DND-41 (cell line): ENCODE data around the gene ENSA.

Experiments
- ATAC-seq: fragments of 200-7000 bp; cut with Tn5 transposase; 3 replicates; pipeline ENCODE4 v1.9.1; 2021; ENCODE audit warnings: low read depth; ENCODE audit not compliant: insufficient read depth
- DNase-seq: peaks from one replicate; pipeline ENCODE4 v3.0.0-alpha.2; 2020
- H2AFZ ChIP-seq: 2 replicates; pipeline ENCODE4 v1.6.0; 2012; ENCODE audit warnings: low read depth, low read length
- H3K27ac ChIP-seq: 2 replicates; pipeline ENCODE4 v1.5.1; 2012; ENCODE audit warnings: low read length, inconsistent platforms
- H3K27me3 ChIP-seq: fragments of 200-600 bp; sonication (generic); 2 replicates; pipeline ENCODE4 v1.6.0; 2012; ENCODE audit warnings: low read length, mild to moderate bottlenecking, inconsistent platforms; ENCODE audit not compliant: insufficient read depth, poor library complexity
- H3K36me3 ChIP-seq: 2 replicates; pipeline ENCODE4 v1.5.1; 2012; ENCODE audit warnings: low read length, inconsistent platforms; ENCODE audit not compliant: insufficient read depth
- H3K4me1 ChIP-seq: 2 replicates; pipeline ENCODE4 v1.5.1; 2012; ENCODE audit warnings: mild to moderate bottlenecking, low read length; ENCODE audit not compliant: insufficient read depth
- H3K4me2 ChIP-seq: 2 replicates; pipeline ENCODE4 v1.6.0; 2012; ENCODE audit warnings: mild to moderate bottlenecking, moderate library complexity, low read length, inconsistent platforms; ENCODE audit not compliant: insufficient read depth
- H3K4me3 ChIP-seq, 2 experiments: fragments of 200-600 bp in 1 of 2; shearing (Covaris generic) in 1 of 2; 2 replicates each; pipeline ENCODE4 v1.5.1; 2012 to 2016; ENCODE audit warnings: inconsistent platforms in 2 of 2, low read length in 2 of 2, mild to moderate bottlenecking in 2 of 2, low read depth in 1 of 2, moderate library complexity in 1 of 2
- H3K79me2 ChIP-seq: 2 replicates; pipeline ENCODE4 v1.6.0; 2012; ENCODE audit warnings: low read length, inconsistent platforms; ENCODE audit not compliant: insufficient read depth
- H3K9ac ChIP-seq: 2 replicates; pipeline ENCODE4 v1.6.0; 2012; ENCODE audit warnings: low read depth, mild to moderate bottlenecking, inconsistent platforms, low read length, moderate library complexity
- H3K9me3 ChIP-seq: 2 replicates; pipeline ENCODE4 v1.5.1; 2012; ENCODE audit warnings: low read length, moderate library complexity, mild to moderate bottlenecking, inconsistent platforms; ENCODE audit not compliant: insufficient read depth, severe bottlenecking
- H4K20me1 ChIP-seq: 2 replicates; pipeline ENCODE4 v1.6.0; 2012; ENCODE audit warnings: low read length; ENCODE audit not compliant: insufficient read depth
- EZH2 ChIP-seq: IDR thresholded peaks from 3 replicates; pipeline ENCODE4 v1.6.1; 2012; ENCODE audit warnings: borderline replicate concordance, low read depth, mild to moderate bottlenecking, moderate library complexity, low read length, inconsistent platforms; ENCODE audit not compliant: severe bottlenecking
- TF ChIP-seq, protein P1 (sequence below): IDR thresholded peaks from 2 replicates; pipeline ENCODE4 v1.5.1; 2012; ENCODE audit warnings: borderline replicate concordance, low read length, moderate library complexity, mild to moderate bottlenecking; ENCODE audit not compliant: poor library complexity, severe bottlenecking; ENCODE audit errors: extremely low read depth

Gene ENSA

DNA sequence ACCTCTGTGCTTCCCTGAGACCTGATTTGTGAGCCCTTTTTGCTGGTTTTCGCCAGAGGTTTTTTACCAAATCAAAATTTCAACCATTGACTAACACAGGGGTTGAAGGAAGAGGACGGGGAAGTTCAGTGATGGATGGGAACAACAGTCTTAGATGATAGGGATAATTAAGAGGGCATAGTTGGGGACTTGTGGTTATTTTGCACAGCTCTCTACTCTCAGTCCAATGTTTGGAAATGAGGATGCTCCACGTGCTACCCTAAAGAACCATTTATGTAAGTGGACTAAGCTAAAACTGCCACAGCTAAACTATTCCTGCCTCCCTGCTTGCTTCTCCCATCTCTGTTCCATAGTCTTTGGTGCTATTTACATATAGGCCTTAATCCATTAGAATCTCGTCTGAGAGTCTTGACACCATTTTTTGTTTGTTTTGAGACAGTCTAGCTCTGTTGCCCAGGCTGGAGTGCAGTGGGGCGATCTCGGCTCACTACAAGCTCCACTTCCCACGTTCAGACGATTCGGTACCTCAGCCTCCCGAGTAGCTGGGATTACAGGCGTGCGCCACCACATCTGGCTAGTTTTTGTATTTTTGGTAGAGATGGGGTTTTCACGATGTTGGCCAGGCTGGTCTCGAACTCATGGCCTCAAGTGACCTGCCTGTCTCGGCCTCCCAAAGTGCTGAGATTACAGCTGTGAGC, 49.3 kb downstream of the ENSA start:
- peak overlapping the region; percentile 80 for H2AFZ ChIP-seq
- no peak for DNase-seq
- peaks cover 45% of the 10 kb centered on the region for H3K79me2 ChIP-seq

DNA sequence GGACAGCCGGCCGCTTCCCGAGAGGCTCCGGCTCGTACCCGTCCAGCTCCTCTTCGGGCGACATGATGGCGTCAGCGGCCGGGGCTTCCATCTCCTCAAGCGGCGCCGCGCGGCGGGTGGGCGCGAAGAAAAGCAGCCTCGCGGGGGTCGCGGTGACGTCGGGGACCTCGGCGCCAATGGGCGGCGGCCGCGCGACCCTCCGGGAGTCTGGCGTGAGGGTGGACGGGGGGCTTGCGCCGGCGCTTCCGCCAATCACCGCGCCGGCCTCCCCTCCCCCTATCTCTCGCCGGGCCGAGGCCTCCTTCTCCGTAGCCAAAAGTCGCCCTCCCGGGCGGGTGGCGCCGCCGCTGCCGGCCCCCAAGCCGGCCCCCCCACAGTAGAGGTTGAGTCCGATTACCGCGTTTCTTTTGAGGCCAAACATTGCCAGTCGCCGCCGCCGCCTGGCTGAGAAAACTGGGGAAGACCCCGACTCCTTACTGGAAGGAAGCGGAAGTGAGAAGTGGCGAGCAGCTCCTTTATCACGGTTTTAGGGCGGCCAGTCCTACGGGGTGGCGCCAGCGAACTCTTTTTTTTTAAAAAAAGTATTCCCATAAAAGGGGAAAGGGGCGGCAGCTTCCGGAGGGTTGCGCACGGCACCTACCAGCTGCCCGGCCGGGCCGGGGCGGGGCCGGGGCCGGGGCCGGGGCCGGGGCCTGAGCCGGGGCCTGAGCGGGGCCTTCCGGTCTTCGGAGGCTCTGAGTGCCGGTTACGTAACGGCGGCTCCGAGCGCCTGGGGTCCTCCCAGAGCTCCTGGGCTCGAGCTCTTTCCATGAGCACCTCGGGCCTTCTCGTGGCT, 50.1 kb downstream of the ENSA start, which contains the start of gene MCL1:
Gene MCL1, minus strand, starts transcription at position 501 of the 835 bp plus-strand sequence. Its CDS starts 80 bp downstream, at position 421.
- peak within 1 kb of the TSS; percentile 80 for H2AFZ ChIP-seq
- no peaks in the 10 kb centered on the region for H3K9me3 ChIP-seq
- H3K4me1 ChIP-seq, result peaks cover 42% of the 10 kb centered on the region

More for the DNA sequence above, 49.3 kb downstream of the ENSA start:
- peak overlapping the region; percentile 82 for H3K27ac ChIP-seq
- H3K9me3 ChIP-seq, result no peaks in the 10 kb centered on the region
- peak; percentile 6; the same call in 2 of the 3 replicates for ATAC-seq
- H3K4me3 ChIP-seq, result peak overlapping the region; percentile 78 to 83; a peak in 3 of 4 replicates
- peak overlapping the region; percentile 84 for H3K4me2 ChIP-seq
- peaks cover 34% of the 10 kb centered on the region for H3K4me1 ChIP-seq
- peaks cover 40% of the 10 kb centered on the region for H3K36me3 ChIP-seq
- peaks cover 41% of the 10 kb centered on the region for H4K20me1 ChIP-seq
- TF ChIP-seq, protein P1, sequence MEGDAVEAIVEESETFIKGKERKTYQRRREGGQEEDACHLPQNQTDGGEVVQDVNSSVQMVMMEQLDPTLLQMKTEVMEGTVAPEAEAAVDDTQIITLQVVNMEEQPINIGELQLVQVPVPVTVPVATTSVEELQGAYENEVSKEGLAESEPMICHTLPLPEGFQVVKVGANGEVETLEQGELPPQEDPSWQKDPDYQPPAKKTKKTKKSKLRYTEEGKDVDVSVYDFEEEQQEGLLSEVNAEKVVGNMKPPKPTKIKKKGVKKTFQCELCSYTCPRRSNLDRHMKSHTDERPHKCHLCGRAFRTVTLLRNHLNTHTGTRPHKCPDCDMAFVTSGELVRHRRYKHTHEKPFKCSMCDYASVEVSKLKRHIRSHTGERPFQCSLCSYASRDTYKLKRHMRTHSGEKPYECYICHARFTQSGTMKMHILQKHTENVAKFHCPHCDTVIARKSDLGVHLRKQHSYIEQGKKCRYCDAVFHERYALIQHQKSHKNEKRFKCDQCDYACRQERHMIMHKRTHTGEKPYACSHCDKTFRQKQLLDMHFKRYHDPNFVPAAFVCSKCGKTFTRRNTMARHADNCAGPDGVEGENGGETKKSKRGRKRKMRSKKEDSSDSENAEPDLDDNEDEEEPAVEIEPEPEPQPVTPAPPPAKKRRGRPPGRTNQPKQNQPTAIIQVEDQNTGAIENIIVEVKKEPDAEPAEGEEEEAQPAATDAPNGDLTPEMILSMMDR, result no peak
- no peak for TF ChIP-seq EZH2
- H3K27me3 ChIP-seq, result no peaks in the 10 kb centered on the region
- H3K9ac ChIP-seq, result peak overlapping the region; percentile 95

DNA sequence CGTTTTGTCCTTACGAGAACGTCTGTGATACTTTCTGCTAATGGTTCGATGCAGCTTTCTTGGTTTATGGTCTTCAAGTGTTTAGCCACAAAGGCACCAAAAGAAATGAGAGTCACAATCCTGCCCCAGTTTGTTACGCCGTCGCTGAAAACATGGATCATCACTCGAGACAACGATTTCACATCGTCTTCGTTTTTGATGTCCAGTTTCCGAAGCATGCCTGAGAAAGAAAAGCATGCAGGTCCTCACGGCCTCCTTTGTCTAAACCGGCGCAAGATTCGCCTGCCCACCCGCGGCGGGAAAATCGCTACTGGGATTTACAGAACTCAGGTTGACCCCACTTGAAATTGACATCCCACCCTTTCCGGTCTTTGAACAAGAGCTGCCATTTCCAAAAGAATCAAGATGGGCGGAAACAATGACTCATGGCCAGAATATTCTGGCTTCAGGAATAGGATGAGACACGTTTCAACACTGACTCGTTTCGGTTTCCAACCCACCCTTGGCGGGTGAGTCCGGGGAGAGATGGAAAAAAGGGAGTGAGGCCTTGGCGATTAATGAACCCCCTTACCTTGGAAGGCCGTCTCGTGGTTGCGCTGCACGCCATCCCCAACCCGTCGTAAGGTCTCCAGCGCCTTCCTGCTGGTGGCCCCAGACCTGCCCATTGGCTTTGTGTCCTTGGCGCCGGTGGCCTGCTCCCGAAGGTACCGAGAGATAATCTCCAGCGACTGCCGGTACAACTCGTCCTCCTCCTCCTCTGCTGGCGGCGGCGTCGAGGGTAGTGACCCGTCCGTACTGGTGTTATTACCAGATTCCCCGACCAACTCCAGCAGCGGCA, 50.9 kb downstream of the ENSA start:
- DNase-seq (peak; percentile 36), ATAC-seq (peak; percentile 4; the same call in 1 of the 3 replicates)
- Histone ChIP-seq H3K4me3 (peak overlapping the region; percentile 78 to 83), H3K9ac (peak overlapping the region; percentile 95), H3K4me1 (peaks cover 44% of the 10 kb centered on the region), H3K27ac (peak overlapping the region; percentile 88), H3K9me3 (no peaks in the 10 kb centered on the region), H3K36me3 (peaks cover 53% of the 10 kb centered on the region), H2AFZ (peak overlapping the region; percentile 43; the same call in 1 of the 2 replicates), H4K20me1 (peaks cover 55% of the 10 kb centered on the region), H3K4me2 (peak overlapping the region; percentile 84), H3K79me2 (peaks cover 59% of the 10 kb centered on the region), H3K27me3 (no peaks in the 10 kb centered on the region)
- no peak for TF ChIP-seq EZH2
- TF ChIP-seq, protein P1, result no peak

More for the DNA sequence above, 50.1 kb downstream of the ENSA start, which contains the start of gene MCL1:
- Histone ChIP-seq H3K79me2 (peaks cover 53% of the 10 kb centered on the region), H3K4me3 (peak within 1 kb of the TSS; percentile 78 to 83), H3K27ac (peak within 1 kb of the TSS; percentile 88), H3K36me3 (peaks cover 47% of the 10 kb centered on the region), H3K9ac (peak within 1 kb of the TSS; percentile 95), H3K4me2 (peak within 1 kb of the TSS; percentile 84), H3K27me3 (no peaks in the 10 kb centered on the region), H4K20me1 (peaks cover 48% of the 10 kb centered on the region)
- DNase-seq (peak; percentile 92), ATAC-seq (peak; percentile 89)
- TF ChIP-seq, protein P1, result no peak
- no peak for TF ChIP-seq EZH2
